Right cardiac atrium (tissue), 5 donors: ENCODE data around the gene CIB2. TPM values are rescaled to one million over a fixed set of nuclear protein-coding genes. Genes with fewer than 3 reads are reported as not detected.

Experiments used
- ATAC-seq, 2 donors: fragments of 200-7000 bp; cut with Tn5 transposase; one replicate each; pipeline versions ENCODE4 v1.8.0 to v1.9.1; 2020; ENCODE audit warnings: moderate library complexity in 2 of 2, mild to moderate bottlenecking in 1 of 2
- DNase-seq, 3 donors: peaks; one replicate each; pipeline ENCODE4 v3.0.0-alpha.2; 2020
- H3K27ac ChIP-seq: one replicate; pipeline ENCODE4 v1.5.1; 2013; ENCODE audit warnings: mild to moderate bottlenecking, low read length, control low read depth, moderate library complexity
- H3K27me3 ChIP-seq: one replicate; pipeline ENCODE4 v1.6.1; 2013; ENCODE audit not compliant: control insufficient read depth, insufficient read depth
- H3K4me1 ChIP-seq: one replicate; pipeline ENCODE4 v1.6.1; 2013; ENCODE audit warnings: low read length; ENCODE audit not compliant: control insufficient read depth, insufficient read depth
- H3K4me3 ChIP-seq: one replicate; pipeline ENCODE4 v1.5.1; 2013; ENCODE audit warnings: low read length, control low read depth
- H3K9me3 ChIP-seq: one replicate; pipeline ENCODE4 v1.6.1; 2013; ENCODE audit warnings: low read length; ENCODE audit not compliant: control insufficient read depth
- WGBS: extraction: QIAGEN DNeasy Blood & Tissue Kit; methylation state at CpG from one replicate; pipeline ENCODE4 v1.1.7; 2013; 5-methylcytosine and 5-hydroxymethylcytosine counted together
- intact Hi-C, 4 donors: fragments of 100-400 bp; cut with DNase I; formaldehyde crosslinking; loops; one replicate each; pipeline versions ENCODE4 v1.11.0 to v1.14.0; 2022 to 2023
- polyA plus RNA-seq: library from polyadenylated mRNA; stranded (reverse); fragments of 200-250 nt; gene quantifications from one replicate; pipeline ENCODE4 v1.2.3, GENCODE V29; 2013
- total RNA-seq, 4 donors: library from RNA; stranded (reverse); fragmentation: NEBNext Ultra II Directional; extraction: Animal tissue kit (Norgen Biotek cat#: 25700); gene quantifications; one replicate each; pipeline ENCODE4 v1.2.1, GENCODE V29; 2021
- donor health status: healthy with polysubstance abuse.
- donor health status: DM: no; HTN: yes; CAD: no.
- donor health status: DM: no; HTN: no; CAD: no.
- donor health status: DM: no; HTN: yes; CAD: no; lungs with severe emphysema.
- donor health status: DM: yes; HTN: yes; CAD: no.

Gene CIB2
- total and polyA plus RNA-seq, 5 donors = 55.0 to 76.3 (median 59.3) TPM

DNA sequence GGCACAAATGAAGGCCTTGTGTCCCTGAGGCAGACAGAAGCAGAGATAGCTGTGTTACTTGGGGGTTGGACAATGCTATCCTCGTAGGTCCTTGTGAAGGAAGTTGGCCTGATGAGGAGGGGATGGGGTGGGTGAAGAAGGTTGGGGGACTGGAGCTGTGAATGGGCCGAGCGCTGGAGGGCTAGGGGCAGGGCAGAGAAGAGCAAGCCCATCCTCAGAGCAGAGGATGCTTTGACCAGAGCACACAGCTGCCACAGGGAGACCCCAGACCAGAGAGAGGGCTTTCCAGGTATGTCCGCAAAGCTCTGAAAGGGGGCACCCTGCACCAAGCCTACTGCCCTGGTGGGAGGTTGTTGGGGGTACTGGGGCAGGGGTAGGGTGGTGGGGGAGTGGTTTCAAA is 48.1 kb downstream of the CIB2 start:
- WGBS = 91% methylated on average over 4 of the region's 4 CpGs
- ATAC-seq = no peak

DNA sequence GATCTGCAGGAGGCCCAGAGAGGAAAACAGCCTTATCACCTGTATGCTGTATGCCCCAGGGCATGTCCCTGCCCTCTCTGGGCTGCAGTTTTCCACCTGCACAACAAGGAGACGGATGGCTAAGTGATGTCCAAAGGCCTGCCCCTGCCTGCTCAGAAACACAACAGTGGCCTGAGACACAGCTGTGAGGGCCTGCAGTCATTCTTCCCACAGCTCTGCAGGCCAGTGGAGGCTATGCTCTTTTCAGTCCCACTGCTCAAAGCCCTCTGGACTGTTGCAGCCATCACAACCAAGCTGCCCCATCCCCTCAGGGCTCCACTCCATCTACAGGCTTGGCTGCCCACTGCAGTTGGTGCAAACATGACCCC is 48.5 kb downstream of the CIB2 start:
- intact Hi-C loops = no loop called here
- Histone ChIP-seq H3K4me3 (no peak overlapping the region), H3K27me3 (no peaks in the 10 kb centered on the region), H3K9me3 (no peaks in the 10 kb centered on the region), H3K27ac (no peak overlapping the region), H3K4me1 (no peaks in the 10 kb centered on the region)
- ATAC-seq (no peak), DNase-seq (no peak)
- WGBS = 88% methylated on average over 1 of the region's 1 CpG

More for the DNA sequence above, 48.1 kb downstream of the CIB2 start:
- intact Hi-C loops = no loop called here
- Histone ChIP-seq H3K9me3 (no peaks in the 10 kb centered on the region), H3K4me1 (no peaks in the 10 kb centered on the region), H3K27ac (no peak overlapping the region), H3K4me3 (no peak overlapping the region), H3K27me3 (no peaks in the 10 kb centered on the region)
- DNase-seq = no peak

DNA sequence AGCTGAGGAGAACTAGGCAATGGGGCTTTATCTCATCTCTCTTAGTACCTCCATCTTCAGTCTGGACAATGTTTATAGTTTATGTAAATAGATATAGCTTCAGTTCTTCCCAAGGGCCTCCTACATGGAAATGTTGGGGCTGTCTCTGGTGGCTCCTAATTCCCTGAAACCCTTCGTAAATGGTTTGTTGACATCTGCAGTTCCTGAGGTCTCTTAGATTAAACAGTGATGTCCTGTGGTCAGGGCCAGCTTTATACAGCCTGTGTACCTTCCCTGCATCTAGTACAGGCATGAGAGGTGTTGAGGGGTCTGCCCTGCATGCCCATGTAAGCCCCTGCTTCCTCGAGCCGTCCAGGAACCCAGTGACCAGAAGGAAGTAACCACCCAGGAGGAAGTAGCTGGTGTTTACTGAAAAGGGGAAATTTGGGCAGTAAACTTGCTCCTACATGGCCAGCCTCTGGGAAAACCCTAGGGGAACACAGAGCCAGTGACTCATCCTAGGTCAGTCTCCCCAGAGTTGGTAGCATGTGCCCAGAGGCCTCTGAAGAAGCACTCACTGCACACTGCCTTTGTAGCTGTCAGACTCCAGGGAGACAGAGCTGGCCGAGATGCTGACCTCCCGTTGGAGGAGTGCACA is 49.0 kb downstream of the CIB2 start:
- 68% methylated on average over 5 of the region's 5 CpGs for WGBS
- intact Hi-C loops = no loop called here
- peak in 1 of 2 donors; percentile 39 for ATAC-seq
- H3K27ac ChIP-seq = no peak overlapping the region
- H3K4me1 ChIP-seq = no peaks in the 10 kb centered on the region
- no peaks in the 10 kb centered on the region for H3K27me3 ChIP-seq
- no peak overlapping the region for H3K4me3 ChIP-seq
- H3K9me3 ChIP-seq = no peaks in the 10 kb centered on the region
- no peak for DNase-seq

DNA sequence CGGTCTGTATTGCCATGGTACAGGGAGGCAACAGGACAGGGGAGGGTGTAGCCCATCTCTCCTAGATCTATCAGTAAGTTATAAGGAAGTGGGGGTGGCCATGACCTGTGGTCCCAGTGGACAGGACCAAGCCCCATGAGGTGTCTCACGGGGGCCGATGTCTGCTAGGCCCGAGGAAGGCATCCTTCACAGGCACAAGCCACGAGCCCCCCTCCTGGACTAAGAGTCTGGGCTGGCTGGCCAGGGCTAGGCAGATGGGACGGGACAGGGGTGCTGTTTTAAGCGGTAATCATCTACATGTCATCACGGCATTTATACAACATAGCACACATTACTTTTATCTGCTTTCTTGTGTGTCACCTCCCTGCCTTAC is 51.2 kb downstream of the CIB2 start:
- no peak for DNase-seq
- intact Hi-C loops = no loop called here
- ATAC-seq = no peak
- Histone ChIP-seq H3K4me1 (peaks cover 4% of the 10 kb centered on the region), H3K27ac (no peak overlapping the region), H3K4me3 (no peak overlapping the region), H3K9me3 (no peaks in the 10 kb centered on the region), H3K27me3 (no peaks in the 10 kb centered on the region)
- WGBS = 88% methylated on average over 8 of the region's 8 CpGs

DNA sequence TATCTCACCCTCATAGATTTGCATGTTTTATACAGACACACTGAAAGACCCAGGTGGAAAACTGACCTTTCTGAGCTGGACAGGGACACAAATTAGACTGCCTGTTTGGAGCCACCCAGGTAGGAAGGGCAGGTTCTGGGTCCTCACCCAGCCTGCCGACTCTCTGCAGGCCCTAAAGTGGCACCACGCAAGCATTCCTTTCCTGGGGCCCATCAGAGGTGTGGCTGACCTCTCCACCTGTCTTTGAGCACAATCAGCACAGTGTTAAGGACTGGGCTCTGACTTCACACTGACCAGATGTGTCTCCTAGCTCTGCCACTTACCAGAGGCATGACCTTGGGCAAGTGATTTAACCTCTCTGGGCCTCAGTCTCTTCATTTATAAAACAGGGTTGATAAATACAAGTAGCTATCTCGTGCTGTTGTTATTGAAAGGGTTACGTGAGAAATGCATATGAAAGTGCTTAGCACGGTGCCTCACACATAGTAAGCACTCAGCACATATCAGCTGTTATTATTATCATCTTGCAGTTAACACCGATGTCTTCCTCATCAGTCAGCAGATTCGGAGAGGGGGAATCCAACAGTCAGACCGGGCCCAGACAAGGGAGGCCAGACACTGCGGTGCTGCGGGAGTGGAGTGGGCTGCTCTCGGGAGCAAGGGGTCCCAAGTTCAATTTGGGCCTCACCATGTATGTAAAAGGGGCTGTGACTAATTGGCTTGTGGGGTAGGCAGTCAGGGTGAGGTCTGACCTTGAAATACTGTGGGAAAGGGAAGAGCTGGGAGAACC is 51.8 kb downstream of the CIB2 start:
- Histone ChIP-seq H3K27ac (no peak overlapping the region), H3K4me1 (peaks cover 4% of the 10 kb centered on the region), H3K4me3 (no peak overlapping the region), H3K27me3 (no peaks in the 10 kb centered on the region), H3K9me3 (no peaks in the 10 kb centered on the region)
- no peak for ATAC-seq
- intact Hi-C loops = no loop called here
- DNase-seq = no peak
- 77% methylated on average over 11 of the region's 11 CpGs for WGBS

DNA sequence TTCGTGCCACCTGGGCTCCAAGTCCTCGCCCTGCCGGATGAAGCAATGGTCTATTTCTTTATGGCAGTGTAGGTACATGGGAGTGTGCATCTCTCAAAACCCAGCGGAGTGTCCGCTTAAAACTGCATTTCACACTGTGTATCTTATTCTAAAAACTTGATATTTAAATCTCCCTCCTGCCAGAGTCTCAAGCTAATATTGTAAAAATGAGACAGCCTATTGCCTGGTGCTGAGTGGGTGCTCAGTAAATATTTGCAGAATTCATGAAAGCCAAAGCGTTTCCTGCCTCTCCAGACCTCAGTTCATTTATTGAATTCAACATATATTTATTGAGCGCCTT is 53.4 kb downstream of the CIB2 start:
- peaks cover 4% of the 10 kb centered on the region for H3K4me1 ChIP-seq
- WGBS = 27% methylated on average over 7 of the region's 7 CpGs
- no peak for ATAC-seq
- no peaks in the 10 kb centered on the region for H3K9me3 ChIP-seq
- intact Hi-C loops = no loop called here
- H3K4me3 ChIP-seq = peak overlapping the region; percentile 84
- no peaks in the 10 kb centered on the region for H3K27me3 ChIP-seq
- H3K27ac ChIP-seq = peak overlapping the region; percentile 11
- no peak for DNase-seq

DNA sequence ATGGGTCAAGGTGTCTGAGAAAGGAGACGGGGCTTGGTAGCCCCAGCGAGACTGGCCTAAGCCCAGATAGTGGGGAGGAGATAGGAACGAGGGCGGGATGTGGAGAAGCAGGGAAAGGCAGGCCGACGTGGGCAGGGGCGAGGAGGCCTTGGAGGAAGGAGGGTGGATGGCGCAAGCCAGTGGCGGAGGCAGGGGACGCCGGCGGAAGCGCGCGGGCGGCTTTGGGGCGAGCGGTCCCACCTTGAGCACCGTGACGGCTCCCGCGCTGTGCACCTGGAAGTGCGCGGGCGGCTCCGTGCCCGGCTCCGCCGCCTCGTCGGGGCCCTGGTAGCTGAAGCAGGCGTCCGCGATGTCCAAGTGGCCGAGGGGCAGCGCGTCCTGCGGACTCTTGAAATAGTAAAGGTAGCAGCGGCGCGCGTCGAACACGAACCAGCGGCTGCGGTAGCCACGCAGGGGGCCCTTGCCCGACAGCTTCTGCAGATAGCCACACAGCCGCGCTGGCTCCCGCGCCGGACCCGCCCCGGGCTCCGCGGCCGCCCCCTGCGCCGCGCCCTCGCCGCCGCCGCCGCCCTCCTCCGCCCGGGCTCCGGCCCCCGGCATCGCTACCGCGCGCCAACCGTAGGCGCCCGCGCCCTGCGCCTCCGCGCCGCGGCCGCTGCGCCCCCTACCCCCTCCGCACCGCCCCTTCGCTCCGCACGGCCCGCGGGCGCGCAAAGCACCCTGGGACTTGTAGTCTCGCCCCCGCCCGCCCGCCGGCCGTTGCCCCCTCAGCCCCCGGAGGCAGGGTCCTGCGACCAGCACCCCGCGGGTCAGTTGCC is 54.0 kb downstream of the CIB2 start, which contains the start of gene TBC1D2B:
TBC1D2B (minus strand) TSS at position 659 of the 818 bp plus-strand sequence; CDS start at position 600, 59 bp downstream.
- peaks cover 7% of the 10 kb centered on the region for H3K4me1 ChIP-seq
- peak within 1 kb of the TSS; percentile 84 for H3K4me3 ChIP-seq
- peak; percentile 75 to 78 for ATAC-seq
- WGBS = under 1% methylated on average over 104 of the region's 104 CpGs
- no peaks in the 10 kb centered on the region for H3K27me3 ChIP-seq
- peak within 1 kb of the TSS; percentile 81 for H3K27ac ChIP-seq
- H3K9me3 ChIP-seq = no peaks in the 10 kb centered on the region
- intact Hi-C loops = no loop called here
- DNase-seq = peak; percentile 70 to 89 (median 89)

DNA sequence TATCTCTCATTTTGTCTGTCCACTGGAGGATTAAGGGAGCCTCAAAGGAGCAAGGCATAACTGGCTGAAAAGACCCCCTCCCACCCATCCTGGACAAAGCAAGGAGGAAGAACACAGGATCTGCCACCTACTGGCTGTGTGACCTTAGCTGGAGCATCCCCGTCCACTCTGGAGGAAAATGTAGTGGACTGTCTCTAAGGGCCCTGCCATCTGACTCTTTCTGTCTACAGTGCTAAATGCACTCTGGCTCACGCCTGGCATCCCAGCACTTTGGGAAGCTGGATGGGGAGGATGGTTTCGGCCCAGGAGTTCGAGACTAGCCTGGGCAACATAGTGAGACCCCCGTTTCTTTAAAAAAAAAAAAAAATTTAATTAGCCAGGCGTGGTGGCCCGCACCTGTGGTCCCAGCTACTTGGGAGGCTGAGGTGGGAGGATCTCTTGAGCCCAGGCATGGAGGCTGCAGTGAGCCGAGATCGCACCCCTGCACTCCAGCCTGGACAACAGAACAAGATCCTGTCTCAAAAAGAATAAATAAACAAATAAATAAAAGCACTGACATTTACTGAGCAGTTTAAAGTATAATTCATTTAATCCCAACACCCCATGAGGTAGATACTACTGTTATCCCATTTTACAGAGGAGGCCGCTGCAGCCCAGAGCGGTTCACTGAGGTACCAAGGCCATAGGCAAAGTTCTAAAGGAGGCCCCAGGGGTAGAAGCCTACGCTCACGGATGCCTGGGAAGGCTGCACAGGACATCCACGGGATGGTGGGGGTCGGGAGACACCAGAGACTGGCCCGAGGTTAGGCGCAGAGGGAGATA is 54.8 kb downstream of the CIB2 start:
- DNase-seq = no peak
- intact Hi-C loops = no loop called here
- Histone ChIP-seq H3K9me3 (no peaks in the 10 kb centered on the region), H3K4me3 (peak overlapping the region; percentile 84), H3K27me3 (no peaks in the 10 kb centered on the region), H3K4me1 (peaks cover 7% of the 10 kb centered on the region), H3K27ac (peak overlapping the region; percentile 83)
- 40% methylated on average over 17 of the region's 17 CpGs for WGBS
- ATAC-seq = peak; percentile 19 to 31

DNA sequence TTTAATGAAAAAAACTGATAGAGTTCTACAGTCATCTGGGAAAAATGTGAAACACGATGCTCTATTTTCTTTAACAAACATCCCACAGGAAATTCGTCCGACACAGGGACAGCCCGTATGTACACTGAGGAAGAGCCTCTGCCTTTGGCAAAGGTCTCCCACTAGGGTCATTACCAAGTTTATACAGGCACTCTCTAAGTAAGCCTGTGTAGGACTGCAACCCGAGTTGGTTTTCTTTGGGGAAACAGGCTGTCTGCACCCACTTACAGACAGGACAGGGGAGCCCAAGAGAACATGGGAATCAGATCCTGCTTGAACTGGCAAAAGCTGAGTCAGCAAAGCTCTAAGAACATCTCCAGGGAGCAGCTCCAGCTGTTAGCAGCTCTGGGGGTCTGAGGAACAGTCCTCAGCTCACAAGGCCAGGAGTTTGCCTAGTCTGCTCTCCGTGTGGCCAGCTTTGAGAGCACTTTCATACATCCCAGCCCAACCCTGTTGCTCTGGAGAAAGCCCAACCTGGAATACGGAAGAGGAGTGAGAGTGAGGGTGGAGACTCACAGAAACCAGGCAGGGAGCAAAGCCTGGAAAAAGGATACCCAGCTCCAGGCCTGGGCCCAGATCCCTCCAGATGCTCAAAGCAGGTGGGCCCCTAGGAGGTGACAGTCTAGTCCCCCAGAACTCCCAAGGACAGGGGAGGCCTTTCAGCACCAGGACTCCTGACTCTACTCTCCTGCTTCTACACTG is 55.6 kb downstream of the CIB2 start:
- H3K4me1 ChIP-seq = peaks cover 7% of the 10 kb centered on the region
- H3K4me3 ChIP-seq = peak overlapping the region; percentile 84
- H3K27ac ChIP-seq = peak overlapping the region; percentile 83
- peak; percentile 78 to 81 for ATAC-seq
- H3K9me3 ChIP-seq = no peaks in the 10 kb centered on the region
- DNase-seq = peak in 2 of 3 donors; percentile 60 to 65
- no peaks in the 10 kb centered on the region for H3K27me3 ChIP-seq
- intact Hi-C loops = no loop called here
- WGBS = 15% methylated on average over 7 of the region's 7 CpGs
